CD1c-positive myeloid dendritic cell (primary cell): Measurements from ENCODE around the gene ABCB11.
A peak's percentile ranks its signal among the peaks of the same experiment; 100 is the strongest.

Source experiments
- DNase-seq: peaks from one replicate; pipeline ENCODE4 v3.0.0-alpha.2; 2016; ENCODE audit errors: extremely low spot score

The ABCB11 gene

GRCh38 chr2:169007941-169008340, 23.2 kb downstream of the ABCB11 start:
- DNase-seq: no peak

GRCh38 chr2:169007356-169007755, 23.8 kb downstream of the ABCB11 start:
- peak; percentile 55 for DNase-seq

- DNase-seq: no peak
Measured at GRCh38 chr2:169006665-169007064, 24.5 kb downstream of the ABCB11 start.

GRCh38 chr2:169005994-169006393, 25.1 kb downstream of the ABCB11 start:
- DNase-seq: no peak

- DNase-seq: no peak
Measured at GRCh38 chr2:169005080-169005598, 26.0 kb downstream of the ABCB11 start.

GRCh38 chr2:169002161-169002738, 28.9 kb downstream of the ABCB11 start:
- no peak for DNase-seq

- DNase-seq: no peak
Measured at GRCh38 chr2:169001116-169001815, 29.9 kb downstream of the ABCB11 start.

- DNase-seq: no peak
Measured at GRCh38 chr2:168999668-169000213, 31.4 kb downstream of the ABCB11 start.

- no peak for DNase-seq
Measured at GRCh38 chr2:168998609-168999211, 32.4 kb downstream of the ABCB11 start.

GRCh38 chr2:168997794-168998193, 33.3 kb downstream of the ABCB11 start:
- DNase-seq: no peak

GRCh38 chr2:168997118-168997521, 34.0 kb downstream of the ABCB11 start:
- DNase-seq: no peak

GRCh38 chr2:168995744-168996143, 35.4 kb downstream of the ABCB11 start:
- no peak for DNase-seq

GRCh38 chr2:168993538-168993937, 37.6 kb downstream of the ABCB11 start:
- DNase-seq: no peak

- DNase-seq: peak; percentile 38
Measured at GRCh38 chr2:168992591-168993349, 38.4 kb downstream of the ABCB11 start.

GRCh38 chr2:168992026-168992425, 39.1 kb downstream of the ABCB11 start:
- DNase-seq: no peak

- DNase-seq: no peak
Measured at GRCh38 chr2:168988755-168989154, 42.4 kb downstream of the ABCB11 start.

- DNase-seq: no peak
Measured at GRCh38 chr2:168986398-168986943, 44.7 kb downstream of the ABCB11 start.

GRCh38 chr2:168981651-168982050, 49.5 kb downstream of the ABCB11 start:
- no peak for DNase-seq

GRCh38 chr2:168978461-168978861, 52.7 kb downstream of the ABCB11 start:
- DNase-seq: peak; percentile 4

GRCh38 chr2:168977608-168978007, 53.5 kb downstream of the ABCB11 start:
- no peak for DNase-seq

- DNase-seq: no peak
Measured at GRCh38 chr2:168976034-168976654, 55.0 kb downstream of the ABCB11 start.
